Erythroblast (primary cell): ENCODE data around the gene COQ4.

Experiments used
- GATA1 ChIP-seq: IDR thresholded peaks from 2 replicates; pipeline ENCODE4 v1.6.1; 2011; ENCODE audit warnings: low read depth, mild to moderate bottlenecking, control low read depth, low read length, moderate library complexity
- POLR2A ChIP-seq: IDR thresholded peaks from 2 replicates; pipeline ENCODE4 v1.6.1; 2011; ENCODE audit warnings: mild to moderate bottlenecking, low read length

DNA sequence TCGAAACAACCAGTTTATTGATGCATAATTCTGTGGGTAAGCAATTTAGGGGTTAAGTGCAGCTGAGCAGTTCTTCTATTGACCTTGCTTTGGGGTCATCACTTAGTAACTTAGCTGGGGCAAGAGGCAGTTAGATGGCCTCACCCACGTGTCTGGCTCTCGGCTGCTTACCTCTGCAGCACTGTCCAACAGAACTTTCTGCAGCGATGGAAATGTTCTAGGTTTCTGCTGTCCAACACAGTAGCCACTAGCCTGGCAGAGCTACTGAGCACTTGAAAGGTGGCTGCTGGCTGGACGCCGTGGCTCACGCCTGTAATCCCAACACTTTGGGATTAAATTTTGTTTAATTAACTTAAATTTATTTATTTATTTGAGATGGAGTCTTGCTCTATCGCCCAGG is 35.5 kb downstream of the COQ4 start:
- no peak for TF ChIP-seq POLR2A
- TF ChIP-seq GATA1: no peak
